Body of pancreas (tissue), 4 donors: ENCODE measurements around the gene GRSF1. TPM values are rescaled to one million over a fixed set of nuclear protein-coding genes. Genes with fewer than 3 reads are reported as not detected.

Experiments used
- ATAC-seq: fragments of 150-250 bp; one replicate; pipeline ENCODE4 v1.9.1; 2016
- DNase-seq, 4 donors: peaks; one replicate each; pipeline ENCODE4 v3.0.0-alpha.2; 2019
- H3K27ac ChIP-seq, 4 donors: fragments of 200-600 bp; sonication (generic); 1 replicate in 3 of 4; 2 replicates in 1 of 4; pipeline versions ENCODE4 v1.5.1 to v1.6.1; 2016 to 2019; ENCODE audit warnings: mild to moderate bottlenecking in 1 of 4, mixed read lengths in 1 of 4, moderate library complexity in 1 of 4
- H3K27me3 ChIP-seq, 2 donors: fragments of 200-600 bp; sonication (generic); one replicate each; pipeline ENCODE4 v1.6.0; 2016; ENCODE audit warnings: mild to moderate bottlenecking in 1 of 2
- H3K36me3 ChIP-seq, 2 donors: fragments of 200-600 bp; sonication (generic); replicated peaks in 1 of 2; 2 replicates each; pipeline ENCODE4 v1.5.1; 2016; ENCODE audit warnings: low read depth in 2 of 2; ENCODE audit not compliant: insufficient read depth in 1 of 2
- H3K4me1 ChIP-seq: fragments of 200-600 bp; sonication (generic); one replicate; pipeline ENCODE4 v1.6.0; 2016
- H3K4me3 ChIP-seq, 2 donors: fragments of 200-600 bp; sonication (generic); 1 replicate in 1 of 2; 2 replicates in 1 of 2; pipeline ENCODE4 v1.5.1; 2016 to 2019
- H3K9me3 ChIP-seq, 3 donors: fragments of 200-600 bp; sonication (generic); 1 replicate in 2 of 3; 2 replicates in 1 of 3; pipeline ENCODE4 v1.5.1; 2016
- POLR2A ChIP-seq, 3 donors: fragments of 450-650 bp; IDR thresholded peaks; one replicate each; pipeline ENCODE4 v1.6.1; 2016; ENCODE audit warnings: antibody characterized with exemption in 3 of 3, mild to moderate bottlenecking in 2 of 3
- WGBS, 2 donors: methylation state at CpG; one replicate each; pipeline ENCODE4 v1.1.5; 2017; 5-methylcytosine and 5-hydroxymethylcytosine counted together
- intact Hi-C: fragments of 100-400 bp; cut with DNase I; formaldehyde crosslinking; loops from one replicate; pipeline ENCODE4 v1.15.1; 2023
- total RNA-seq, 2 donors: library from RNA; depleted of rRNA; stranded (reverse); fragments of >200 nt; gene quantifications; one replicate each; pipeline ENCODE4 v1.1.0, GENCODE V29; 2016
- TF ChIP-seq, protein P1 (sequence below), 7 experiments: fragments of 450-650 bp in 4 of 7; fragments of 200-600 bp in 3 of 7; sonication (generic) in 3 of 7; IDR thresholded peaks; one replicate each; pipeline ENCODE4 v1.5.1; 2016 to 2019; ENCODE audit warnings: antibody characterized with exemption in 7 of 7

The GRSF1 gene
- total RNA-seq, 2 donors from 2014 or later, result 33.0 to 38.7 TPM

DNA sequence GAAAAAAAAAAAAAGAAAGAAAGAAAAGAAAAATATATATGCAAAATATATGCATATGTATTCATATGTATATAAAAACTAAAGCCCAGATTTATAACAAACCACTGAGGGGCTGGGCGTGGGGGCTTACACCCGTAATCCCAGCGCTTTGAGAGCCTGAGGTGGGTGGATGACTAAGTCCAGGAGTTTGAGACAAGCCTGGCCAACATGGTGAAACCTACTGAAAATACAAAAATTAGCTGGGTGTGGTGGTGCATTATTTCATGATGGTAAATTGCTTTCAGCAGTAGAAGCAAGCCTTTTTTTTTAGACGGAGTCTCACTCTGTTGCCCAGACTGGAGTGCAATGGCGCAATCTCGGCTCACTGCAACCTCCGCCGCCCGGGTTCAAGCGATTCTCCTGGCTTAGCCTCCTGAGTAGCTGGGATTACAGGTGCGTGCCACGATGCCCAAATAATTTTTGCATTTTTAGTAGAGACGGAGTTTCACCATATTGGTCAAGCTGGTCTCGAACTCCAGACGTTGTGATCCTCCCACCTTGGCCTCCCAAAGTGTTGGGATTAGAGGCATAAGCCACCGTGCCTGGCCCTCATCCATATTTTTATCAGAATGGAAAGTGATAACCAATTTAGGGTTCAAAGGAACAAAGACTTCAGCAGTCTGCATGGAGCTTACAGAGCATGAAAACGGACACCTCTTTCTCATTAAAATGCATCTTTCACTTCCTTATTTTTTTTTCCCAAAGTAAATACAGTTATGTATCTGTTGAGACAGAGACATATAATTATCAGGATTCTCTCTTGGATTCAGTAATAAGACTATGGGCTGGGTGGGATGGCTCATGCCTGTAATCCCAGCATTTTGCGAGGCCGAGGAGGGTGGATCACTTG, 34.8 kb upstream of the GRSF1 start:
- no peaks in the 10 kb centered on the region for H3K4me1 ChIP-seq
- no peak overlapping the region for H3K4me3 ChIP-seq
- no peak overlapping the region for H3K27ac ChIP-seq
- H3K36me3 ChIP-seq, result no peaks in the 10 kb centered on the region
- TF ChIP-seq, protein P1, sequence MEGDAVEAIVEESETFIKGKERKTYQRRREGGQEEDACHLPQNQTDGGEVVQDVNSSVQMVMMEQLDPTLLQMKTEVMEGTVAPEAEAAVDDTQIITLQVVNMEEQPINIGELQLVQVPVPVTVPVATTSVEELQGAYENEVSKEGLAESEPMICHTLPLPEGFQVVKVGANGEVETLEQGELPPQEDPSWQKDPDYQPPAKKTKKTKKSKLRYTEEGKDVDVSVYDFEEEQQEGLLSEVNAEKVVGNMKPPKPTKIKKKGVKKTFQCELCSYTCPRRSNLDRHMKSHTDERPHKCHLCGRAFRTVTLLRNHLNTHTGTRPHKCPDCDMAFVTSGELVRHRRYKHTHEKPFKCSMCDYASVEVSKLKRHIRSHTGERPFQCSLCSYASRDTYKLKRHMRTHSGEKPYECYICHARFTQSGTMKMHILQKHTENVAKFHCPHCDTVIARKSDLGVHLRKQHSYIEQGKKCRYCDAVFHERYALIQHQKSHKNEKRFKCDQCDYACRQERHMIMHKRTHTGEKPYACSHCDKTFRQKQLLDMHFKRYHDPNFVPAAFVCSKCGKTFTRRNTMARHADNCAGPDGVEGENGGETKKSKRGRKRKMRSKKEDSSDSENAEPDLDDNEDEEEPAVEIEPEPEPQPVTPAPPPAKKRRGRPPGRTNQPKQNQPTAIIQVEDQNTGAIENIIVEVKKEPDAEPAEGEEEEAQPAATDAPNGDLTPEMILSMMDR (IDR thresholded peaks at IDR 0.05), result no peak
- no peak for TF ChIP-seq POLR2A (IDR thresholded peaks at IDR 0.05)
- ATAC-seq, result no peak
- WGBS, 2 donors, result 79 to 84% methylated on average over 19 of the region's 19 CpGs
- intact Hi-C loops, result no loop called here
- no peak for DNase-seq
- no peaks in the 10 kb centered on the region for H3K9me3 ChIP-seq
- no peaks in the 10 kb centered on the region for H3K27me3 ChIP-seq

- no peaks in the 10 kb centered on the region for H3K4me1 ChIP-seq
- H3K27me3 ChIP-seq, result no peaks in the 10 kb centered on the region
- no peak for ATAC-seq
- intact Hi-C loops, result no loop called here
- no peaks in the 10 kb centered on the region for H3K36me3 ChIP-seq
- WGBS, 2 donors, result 80 to 89% methylated on average over 3 of the region's 3 CpGs
- TF ChIP-seq, protein P1 (IDR thresholded peaks at IDR 0.05), result no peak
- no peak for TF ChIP-seq POLR2A (IDR thresholded peaks at IDR 0.05)
- H3K27ac ChIP-seq, result no peak overlapping the region
- no peaks in the 10 kb centered on the region for H3K9me3 ChIP-seq
- no peak overlapping the region for H3K4me3 ChIP-seq
- DNase-seq, result no peak
Observed at GRCh38 chr4:70873216-70873615, 33.5 kb upstream of the GRSF1 start.

- intact Hi-C loops, result no loop called here
- H3K36me3 ChIP-seq, result no peaks in the 10 kb centered on the region
- no peaks in the 10 kb centered on the region for H3K9me3 ChIP-seq
- TF ChIP-seq, protein P1 (IDR thresholded peaks at IDR 0.05), result no peak
- no peak for TF ChIP-seq POLR2A (IDR thresholded peaks at IDR 0.05)
- H3K27ac ChIP-seq, result no peak overlapping the region
- H3K27me3 ChIP-seq, result no peaks in the 10 kb centered on the region
- H3K4me1 ChIP-seq, result no peaks in the 10 kb centered on the region
- H3K4me3 ChIP-seq, result no peak overlapping the region
- no peak for ATAC-seq
- no peak for DNase-seq
Observed at GRCh38 chr4:70868778-70869177, 29.1 kb upstream of the GRSF1 start.

- H3K27me3 ChIP-seq, result no peaks in the 10 kb centered on the region
- H3K36me3 ChIP-seq, result no peaks in the 10 kb centered on the region
- no peak for TF ChIP-seq POLR2A (IDR thresholded peaks at IDR 0.05)
- TF ChIP-seq, protein P1 (IDR thresholded peaks at IDR 0.05), result no peak
- DNase-seq (no peak), ATAC-seq (no peak)
- H3K9me3 ChIP-seq, result no peaks in the 10 kb centered on the region
- intact Hi-C loops, result no loop called here
- 62 to 68% methylated on average over 6 of the region's 6 CpGs for WGBS, 2 donors
- H3K4me3 ChIP-seq, result no peak overlapping the region
- peaks cover 7% of the 10 kb centered on the region for H3K4me1 ChIP-seq
- H3K27ac ChIP-seq, result no peak overlapping the region
Observed at GRCh38 chr4:70863099-70863790, 23.6 kb upstream of the GRSF1 start.
